GM12878 (cell line): ENCODE data around the gene FOXD1. TPM values are rescaled to one million over a fixed set of nuclear protein-coding genes. Genes with fewer than 3 reads are reported as not detected.

ENCODE experiments used
- ATAC-seq: fragments of 200-7000 bp; cut with Tn5 transposase; 3 replicates; pipeline ENCODE4 v1.9.1; 2020; ENCODE audit warnings: mild to moderate bottlenecking, moderate library complexity
- BruUV-seq: library from RNA; stranded (reverse); fragments of 400-500 nt; replicated peaks from 2 replicates; lab custom pipeline; 2021; lab: Mats Ljungman, UMichigan
- CTCF ChIA-PET: fragments of 300-600 bp; sonication (Branson Sonifier 250); formaldehyde crosslinking; extraction: SDS; loops from one replicate; lab custom pipeline; 2021; ENCODE audit warnings: inconsistent platforms; lab: Yijun Ruan, JAX
- POLR2A ChIA-PET: fragments of 350-600 bp; formaldehyde crosslinking; extraction: SDS; loops from one replicate; lab custom pipeline; 2021; ENCODE audit warnings: inconsistent platforms; lab: Charles Lee
- RAD21 ChIA-PET: fragments of 300-600 bp; sonication (Branson Sonifier 250); formaldehyde crosslinking; loops from one replicate; lab custom pipeline; 2023; ENCODE audit warnings: antibody characterized with exemption; ENCODE audit not compliant: unreplicated experiment; lab: Charles Lee
- SMC1A ChIA-PET: fragments of 300-600 bp; sonication (Branson Sonifier 250); formaldehyde crosslinking; loops from one replicate; lab custom pipeline; 2023; ENCODE audit not compliant: unreplicated experiment, uncharacterized antibody; lab: Charles Lee
- DNase-seq: peaks from one replicate; pipeline ENCODE4 v3.0.0-alpha.2; 2011; ENCODE audit warnings: low read depth, low spot score
- FAIRE-seq: peaks from 3 replicates; lab custom pipeline; 2011; peaks lifted over from hg19 to GRCh38; lab: Jason Lieb, UNC
- H2AFZ ChIP-seq: 2 replicates; pipeline ENCODE4 v1.6.0; 2011; ENCODE audit warnings: low read depth, low read length, control low read depth; ENCODE audit not compliant: control insufficient read depth
- H3K27ac ChIP-seq: 2 replicates; pipeline ENCODE4 v1.5.1; 2011; ENCODE audit warnings: control low read depth; ENCODE audit not compliant: control insufficient read depth, insufficient read depth
- H3K27me3 ChIP-seq, 2 experiments: replicated peaks in 1 of 2; 2 replicates each; pipeline versions ENCODE4 v1.6.0 to v1.6.1; 2011; ENCODE audit warnings: low read length in 1 of 2; ENCODE audit not compliant: control insufficient read depth in 2 of 2, insufficient read depth in 2 of 2
- H3K36me3 ChIP-seq, 2 experiments: 2 replicates each; pipeline ENCODE4 v1.5.1; 2011; ENCODE audit warnings: low read length in 1 of 2; ENCODE audit not compliant: control insufficient read depth in 2 of 2, insufficient read depth in 2 of 2
- H3K4me1 ChIP-seq: 2 replicates; pipeline ENCODE4 v1.6.1; 2011; ENCODE audit warnings: mild to moderate bottlenecking, low read length, moderate library complexity, mixed read lengths; ENCODE audit not compliant: control insufficient read depth, insufficient read depth
- H3K4me2 ChIP-seq: 2 replicates; pipeline ENCODE4 v1.6.0; 2011; ENCODE audit warnings: control low read depth; ENCODE audit not compliant: control insufficient read depth, insufficient read depth
- H3K4me3 ChIP-seq: fragments of 200-600 bp; sonication (generic); 2 replicates; pipeline ENCODE4 v1.5.1; 2016
- H3K79me2 ChIP-seq: 2 replicates; pipeline ENCODE4 v1.6.0; 2011; ENCODE audit warnings: low read length; ENCODE audit not compliant: control insufficient read depth, insufficient read depth
- H3K9ac ChIP-seq: 2 replicates; pipeline ENCODE4 v1.8.0; 2011; ENCODE audit warnings: low read length, control low read depth, mixed read lengths; ENCODE audit not compliant: control insufficient read depth, insufficient read depth
- H3K9me3 ChIP-seq: replicated peaks from 3 replicates; pipeline ENCODE4 v1.5.1; 2011; ENCODE audit warnings: mild to moderate bottlenecking, low read length; ENCODE audit not compliant: control insufficient read depth, insufficient read depth
- H4K20me1 ChIP-seq: 2 replicates; pipeline ENCODE4 v1.6.0; 2011; ENCODE audit not compliant: control insufficient read depth, insufficient read depth
- CREM ChIP-seq: IDR thresholded peaks from 2 replicates; pipeline ENCODE4 v1.6.1; 2014; ENCODE audit warnings: antibody characterized with exemption, low read depth
- HDAC6 ChIP-seq: fragments of 200-600 bp; sonication (generic); IDR thresholded peaks from one replicate; pipeline ENCODE4 v1.8.0; 2017; ENCODE audit warnings: antibody characterized with exemption; ENCODE audit not compliant: unreplicated experiment
- KAT2A ChIP-seq: conservative IDR thresholded peaks from 2 replicates; pipeline ENCODE4 v1.6.1; 2011; ENCODE audit warnings: low read depth, low read length; ENCODE audit not compliant: control insufficient read depth
- POU2F2 ChIP-seq: IDR thresholded peaks from 3 replicates; pipeline ENCODE4 v1.6.1; 2011; ENCODE audit warnings: low read depth, mild to moderate bottlenecking, low read length, borderline replicate concordance
- RCOR1 ChIP-seq: conservative IDR thresholded peaks from 2 replicates; pipeline ENCODE4 v1.6.1; 2012; ENCODE audit warnings: low read depth, low read length, improper control_type of control experiment
- SMAD1 ChIP-seq: fragments of 450-650 bp; IDR thresholded peaks from 2 replicates; pipeline ENCODE4 v1.6.1; 2018; ENCODE audit warnings: mild to moderate bottlenecking, low read depth; ENCODE audit not compliant: partially characterized antibody
- SMC3 ChIP-seq: IDR thresholded peaks from 2 replicates; pipeline ENCODE4 v1.6.1; 2011; ENCODE audit warnings: low read length, improper control_type of control experiment, borderline replicate concordance
- SUZ12 ChIP-seq: fragments of 200-600 bp; sonication (generic); IDR thresholded peaks from one replicate; pipeline ENCODE4 v1.6.1; 2018; ENCODE audit warnings: antibody characterized with exemption, mild to moderate bottlenecking; ENCODE audit not compliant: unreplicated experiment
- YY1 ChIP-seq: IDR thresholded peaks from 2 replicates; pipeline ENCODE4 v1.6.1; 2011; ENCODE audit warnings: low read depth, mild to moderate bottlenecking, low read length
- WGBS: methylation state at CpG from one replicate; pipeline ENCODE4 v1.1.6; 2016; ENCODE audit warnings: low lambda C conversion rate; ENCODE audit not compliant: insufficient replicate concordance, insufficient coverage; ENCODE audit errors: missing lambda C conversion rate; 5-methylcytosine and 5-hydroxymethylcytosine counted together
- in situ Hi-C: fragments of 300-500 bp; cut with MboI; formaldehyde crosslinking; loops from 9 replicates; pipeline ENCODE4 v1.14.3; 2018; ENCODE audit warnings: mixed read lengths
- intact Hi-C: fragments of 100-400 bp; cut with micrococcal nuclease; formaldehyde crosslinking; loops from one replicate; pipeline ENCODE4 v1.14.2; 2022; ENCODE audit not compliant: unreplicated experiment
- polyA plus RNA-seq, 11 experiments: library from polyadenylated mRNA; depleted of rRNA in 4 of 11; unstranded in 6 of 11; stranded (reverse) in 5 of 11; fragments of >200 nt; fragmentation: Nextera tagmentation in 4 of 11; fragmentation: Illumina TruSeq in 1 of 11; extraction: Ambion mirVana in 4 of 11; extraction: Trizol in 1 of 11; gene quantifications; 1 replicate in 1 of 11; 2 replicates in 10 of 11; pipeline versions ENCODE4 v1.2.1 to v1.2.3, GENCODE V29; 2011 to 2016; ENCODE audit warnings: inconsistent platforms in 2 of 11, missing spikeins in 2 of 11, low read depth in 1 of 11
- total RNA-seq, 4 experiments: library from RNA; depleted of rRNA in 3 of 4; stranded (reverse); fragments of >200 nt in 3 of 4; fragmentation: Illumina TruSeq in 1 of 4; extraction: Trizol in 1 of 4; gene quantifications; 2 replicates each; pipeline versions ENCODE4 v1.2.1 to v1.2.3, GENCODE V29; 2013 to 2021
- TF ChIP-seq, protein P1 (sequence below): IDR thresholded peaks from 2 replicates; pipeline ENCODE4 v1.6.1; 2011; ENCODE audit warnings: low read depth, mild to moderate bottlenecking, low read length, moderate library complexity, borderline replicate concordance; ENCODE audit errors: extremely low read depth
- TF ChIP-seq, protein P2 (sequence below): fragments of 450-650 bp; IDR thresholded peaks from 2 replicates; pipeline ENCODE4 v1.6.1; 2017; ENCODE audit warnings: antibody characterized with exemption, mild to moderate bottlenecking, moderate library complexity

The FOXD1 gene
- total and polyA plus RNA-seq, 10 of the 15 experiments (the other 5 are each of a cell fraction or from before 2014, with no cell fraction given), result not detected

DNA sequence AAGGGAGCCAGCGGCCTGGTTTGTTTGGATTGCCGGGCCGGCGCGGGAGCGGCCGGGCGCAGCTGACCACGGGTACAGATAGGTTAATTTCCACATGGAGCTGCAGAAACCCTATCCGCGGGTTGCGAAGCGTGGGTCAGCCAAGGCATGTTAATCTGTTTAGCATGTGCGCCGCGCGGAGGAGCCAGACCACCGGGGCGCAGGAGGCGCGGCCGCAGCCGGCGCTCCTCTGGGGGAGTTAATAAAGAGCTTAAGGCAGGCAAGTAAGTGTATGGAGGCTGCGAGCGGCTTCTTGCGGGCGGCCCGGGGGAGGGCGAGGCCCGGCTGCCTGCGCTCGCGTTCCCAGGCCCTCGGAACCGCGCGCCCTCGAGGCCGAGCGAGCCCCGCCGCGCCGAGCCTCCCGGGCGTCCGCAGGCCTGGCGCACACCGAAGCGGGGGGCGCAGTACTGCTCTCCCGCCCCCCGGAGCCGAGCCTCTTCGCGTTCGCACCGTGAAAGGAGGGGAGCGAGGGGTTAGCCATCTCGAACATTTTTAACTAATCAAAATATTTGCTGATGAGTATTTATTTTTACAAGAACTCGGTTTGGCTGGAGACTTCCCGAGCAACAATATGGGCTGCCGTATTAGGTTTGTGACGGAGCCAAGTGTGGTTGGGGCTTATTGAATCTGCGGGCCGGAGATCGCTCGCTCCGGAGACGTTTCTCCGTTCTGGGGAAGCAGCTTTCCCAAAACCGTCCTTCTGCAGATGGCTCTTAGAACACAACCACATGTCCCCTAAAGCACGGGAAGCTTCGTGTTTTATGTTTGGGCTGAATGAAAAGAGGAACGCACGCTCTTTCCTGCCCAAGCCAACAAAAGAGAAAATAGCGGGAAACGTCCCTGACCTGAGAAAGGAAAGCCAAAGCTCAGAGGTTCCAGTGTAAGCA is 28.8 kb downstream of the FOXD1 start:
- ChIA-PET SMC1A (no interaction called here), CTCF (interaction anchor here (0.9 to 1.3 kb wide), 3 partner anchors 13 to 416 kb away, joined by 3 read pairs; no protein-coding TSS in a partner anchor)
- no peak overlapping the region for H3K9ac ChIP-seq
- no peak for TF ChIP-seq KAT2A
- TF ChIP-seq POU2F2, result no peak
- TF ChIP-seq YY1, result no peak
- TF ChIP-seq SUZ12, result peak; percentile 32
- TF ChIP-seq RCOR1, result no peak
- TF ChIP-seq, all 136 proteins: peak for 1
- BruUV-seq, result no TSS peak
- Histone ChIP-seq H3K4me2 (no peak overlapping the region), H3K27ac (no peak overlapping the region), H3K36me3 (no peaks in the 10 kb centered on the region), H2AFZ (no peak overlapping the region), H4K20me1 (no peaks in the 10 kb centered on the region), H3K27me3 (peaks cover 15 to 28% of the 10 kb centered on the region in 2 experiments), H3K4me1 (no peaks in the 10 kb centered on the region), H3K79me2 (no peaks in the 10 kb centered on the region), H3K9me3 (peaks cover 2% of the 10 kb centered on the region; the same call in 1 of the 3 replicates), H3K4me3 (no peak overlapping the region)
- RAD21 ChIA-PET, result no interaction called here
- POLR2A ChIA-PET, result no interaction called here
- FAIRE-seq, result no peak
- no peak for ATAC-seq
- 46% methylated on average over 78 of the region's 79 CpGs for whole genome bisulfite sequencing
- no peak for DNase-seq
- intact Hi-C loops, result no loop called here
- in situ Hi-C loops, result no loop called here

DNA sequence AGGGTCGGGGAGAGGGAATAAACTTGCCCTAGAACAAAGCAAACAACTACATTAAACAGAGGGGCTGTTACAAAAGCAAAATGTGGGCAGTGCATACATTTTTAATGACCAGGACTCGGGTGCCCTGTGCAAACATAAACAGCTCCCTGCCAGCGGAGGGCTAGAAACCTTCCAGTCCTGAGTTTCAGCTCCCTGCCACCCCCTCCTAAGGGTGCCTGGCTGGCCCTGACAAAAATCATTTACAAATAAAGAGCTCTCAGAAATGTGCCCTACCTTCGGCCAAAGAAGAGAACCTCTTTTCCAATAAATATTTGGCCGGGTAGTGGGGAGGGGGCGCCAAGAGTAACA is 29.5 kb downstream of the FOXD1 start:
- ChIA-PET SMC1A (no interaction called here), CTCF (interaction anchor here (0.9 to 2.2 kb wide), 2 partner anchors 35 to 415 kb away, joined by 3 to 8 read pairs; no protein-coding TSS in a partner anchor), POLR2A (no interaction called here), RAD21 (no interaction called here)
- Histone ChIP-seq H3K27me3 (peaks cover 15 to 28% of the 10 kb centered on the region in 2 experiments), H2AFZ (no peak overlapping the region), H3K4me3 (no peak overlapping the region), H3K9me3 (peaks cover 2% of the 10 kb centered on the region; the same call in 1 of the 3 replicates), H3K9ac (no peak overlapping the region), H3K27ac (no peak overlapping the region), H4K20me1 (no peaks in the 10 kb centered on the region), H3K79me2 (no peaks in the 10 kb centered on the region), H3K36me3 (no peaks in the 10 kb centered on the region), H3K4me2 (no peak overlapping the region), H3K4me1 (no peaks in the 10 kb centered on the region)
- intact Hi-C loops (no loop called here), in situ Hi-C loops (no loop called here)
- ATAC-seq, result no peak
- BruUV-seq, result no TSS peak
- DNase-seq, result no peak
- WGBS, result 37% methylated on average over 6 of the region's 6 CpGs
- no peak for FAIRE-seq
- no peak for TF ChIP-seq HDAC6
- TF ChIP-seq SMC3, result no peak
- TF ChIP-seq, protein P1, sequence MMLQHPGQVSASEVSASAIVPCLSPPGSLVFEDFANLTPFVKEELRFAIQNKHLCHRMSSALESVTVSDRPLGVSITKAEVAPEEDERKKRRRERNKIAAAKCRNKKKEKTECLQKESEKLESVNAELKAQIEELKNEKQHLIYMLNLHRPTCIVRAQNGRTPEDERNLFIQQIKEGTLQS, result no peak
- TF ChIP-seq, protein P2, sequence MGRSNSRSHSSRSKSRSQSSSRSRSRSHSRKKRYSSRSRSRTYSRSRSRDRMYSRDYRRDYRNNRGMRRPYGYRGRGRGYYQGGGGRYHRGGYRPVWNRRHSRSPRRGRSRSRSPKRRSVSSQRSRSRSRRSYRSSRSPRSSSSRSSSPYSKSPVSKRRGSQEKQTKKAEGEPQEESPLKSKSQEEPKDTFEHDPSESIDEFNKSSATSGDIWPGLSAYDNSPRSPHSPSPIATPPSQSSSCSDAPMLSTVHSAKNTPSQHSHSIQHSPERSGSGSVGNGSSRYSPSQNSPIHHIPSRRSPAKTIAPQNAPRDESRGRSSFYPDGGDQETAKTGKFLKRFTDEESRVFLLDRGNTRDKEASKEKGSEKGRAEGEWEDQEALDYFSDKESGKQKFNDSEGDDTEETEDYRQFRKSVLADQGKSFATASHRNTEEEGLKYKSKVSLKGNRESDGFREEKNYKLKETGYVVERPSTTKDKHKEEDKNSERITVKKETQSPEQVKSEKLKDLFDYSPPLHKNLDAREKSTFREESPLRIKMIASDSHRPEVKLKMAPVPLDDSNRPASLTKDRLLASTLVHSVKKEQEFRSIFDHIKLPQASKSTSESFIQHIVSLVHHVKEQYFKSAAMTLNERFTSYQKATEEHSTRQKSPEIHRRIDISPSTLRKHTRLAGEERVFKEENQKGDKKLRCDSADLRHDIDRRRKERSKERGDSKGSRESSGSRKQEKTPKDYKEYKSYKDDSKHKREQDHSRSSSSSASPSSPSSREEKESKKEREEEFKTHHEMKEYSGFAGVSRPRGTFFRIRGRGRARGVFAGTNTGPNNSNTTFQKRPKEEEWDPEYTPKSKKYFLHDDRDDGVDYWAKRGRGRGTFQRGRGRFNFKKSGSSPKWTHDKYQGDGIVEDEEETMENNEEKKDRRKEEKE, result no peak
- TF ChIP-seq CREM, result no peak
- no peak for TF ChIP-seq SMAD1
